Astrocyte of the hippocampus (primary cell): Measurements from ENCODE around the gene BAZ2B.
A peak's percentile ranks its signal among the peaks of the same experiment; 100 is the strongest.
"Not testable (repeated sequence)": the region's sequence is repeated elsewhere in the genome, so short reads cannot be mapped to it uniquely, and the experiment has no call there.

ENCODE experiments used
- DNase-seq: peaks from one replicate; pipeline ENCODE4 v3.0.0; 2011; ENCODE audit warnings: low read depth, low spot score

BAZ2B gene

GRCh38 chr2:159616286-159616701 lies at the start of gene BAZ2B:
BAZ2B (minus strand) TSS chr2:159616548; CDS start chr2:159478719, 137,829 bp downstream.
- DNase-seq, result peak; percentile 83

- peak; percentile 35 for DNase-seq
Observed at GRCh38 chr2:159661286-159661685, 44.9 kb upstream of the BAZ2B start.

- no peak for DNase-seq
Observed at GRCh38 chr2:159658881-159659873, 42.8 kb upstream of the BAZ2B start.

- DNase-seq, result no peak
Observed at GRCh38 chr2:159653962-159654361, 37.6 kb upstream of the BAZ2B start.

GRCh38 chr2:159651884-159652283 lies 35.5 kb upstream of the BAZ2B start:
- DNase-seq, result no peak

GRCh38 chr2:159650574-159650973 lies 34.2 kb upstream of the BAZ2B start:
- DNase-seq, result no peak

GRCh38 chr2:159648643-159649042 lies 32.3 kb upstream of the BAZ2B start:
- no peak for DNase-seq

GRCh38 chr2:159647667-159648066 lies 31.3 kb upstream of the BAZ2B start:
- no peak for DNase-seq

- DNase-seq, result no peak
Observed at GRCh38 chr2:159640176-159640575, 23.8 kb upstream of the BAZ2B start.

GRCh38 chr2:159639712-159640111 lies 23.4 kb upstream of the BAZ2B start:
- no peak for DNase-seq

- no peak for DNase-seq
Observed at GRCh38 chr2:159639071-159639470, 22.7 kb upstream of the BAZ2B start.

GRCh38 chr2:159637988-159638501 lies 21.7 kb upstream of the BAZ2B start:
- peak; percentile 91 for DNase-seq

GRCh38 chr2:159637240-159637639 lies 20.9 kb upstream of the BAZ2B start:
- DNase-seq, result no peak

GRCh38 chr2:159635006-159635789 lies 18.9 kb upstream of the BAZ2B start:
- DNase-seq, result peak; percentile 57

GRCh38 chr2:159633219-159633618 lies 16.9 kb upstream of the BAZ2B start:
- no peak for DNase-seq

- not testable (repeated sequence) for DNase-seq
Observed at GRCh38 chr2:159625628-159626027, 9.3 kb upstream of the BAZ2B start.

- DNase-seq, result no peak
Observed at GRCh38 chr2:159623436-159623835, 7.1 kb upstream of the BAZ2B start.

GRCh38 chr2:159622966-159623365 lies 6.6 kb upstream of the BAZ2B start:
- no peak for DNase-seq

- no peak for DNase-seq
Observed at GRCh38 chr2:159620796-159621195, 4.4 kb upstream of the BAZ2B start.

- peak; percentile 61 for DNase-seq
Observed at GRCh38 chr2:159617646-159618045, 1.3 kb upstream of the BAZ2B start.

GRCh38 chr2:159617100-159617499 lies 752 bp upstream of the BAZ2B start:
- DNase-seq, result no peak
